Activated naive CD4-positive, alpha-beta T cell treated with anti-CD3 and anti-CD28 coated beads for 36 hours (primary cell): ENCODE data around the gene MBD3L3. TPM values are rescaled to one million over a fixed set of nuclear protein-coding genes. Genes with fewer than 3 reads are reported as not detected.
"Not testable (repeated sequence)": the region's sequence is repeated elsewhere in the genome, so short reads cannot be mapped to it uniquely, and the experiment has no call there.

Source experiments
- CTCF ChIA-PET: fragments of 350-600 bp; sonication (Branson Sonifier 250); formaldehyde crosslinking; loops from one replicate; lab custom pipeline; 2021; ENCODE audit warnings: antibody characterized with exemption; lab: Charles Lee
- DNase-seq: peaks from one replicate; pipeline ENCODE4 v3.0.0-alpha.2; 2020
- H3K27ac Mint-ChIP-seq: one replicate; pipeline ENCODE4 v1.8.0; 2021; ENCODE audit warnings: mild to moderate bottlenecking, mixed read lengths
- H3K27me3 Mint-ChIP-seq: one replicate; pipeline ENCODE4 v1.8.0; 2021; ENCODE audit warnings: low read depth, mixed read lengths
- H3K36me3 Mint-ChIP-seq: one replicate; pipeline ENCODE4 v1.8.0; 2021; ENCODE audit warnings: low read depth, mixed read lengths
- H3K4me1 Mint-ChIP-seq: one replicate; pipeline ENCODE4 v1.8.0; 2021; ENCODE audit warnings: low read depth, mixed read lengths
- H3K4me3 Mint-ChIP-seq: one replicate; pipeline ENCODE4 v1.8.0; 2021; ENCODE audit warnings: mild to moderate bottlenecking, moderate library complexity, mixed read lengths
- H3K9me3 Mint-ChIP-seq: one replicate; pipeline ENCODE4 v1.8.0; 2021; ENCODE audit warnings: mixed read lengths
- intact Hi-C: fragments of 100-400 bp; cut with micrococcal nuclease; formaldehyde crosslinking; loops from one replicate; pipeline ENCODE4 v1.15.1; 2023
- total RNA-seq, 2 experiments: library from RNA; stranded (reverse); gene quantifications; one replicate each; pipeline ENCODE4 v1.2.3, GENCODE V29; 2021

Gene MBD3L3
- total RNA-seq, 2 experiments from 2014 or later: not detected

- intact Hi-C loops: no loop called here
- no peak overlapping the region for H3K27ac Mint-ChIP-seq
- peaks cover 51% of the 10 kb centered on the region for H3K9me3 Mint-ChIP-seq
- H3K4me3 Mint-ChIP-seq: no peak overlapping the region
- CTCF ChIA-PET: interaction anchor here (1.1 kb wide), 1 partner anchor 250 kb away, joined by 3 read pairs; no protein-coding TSS in a partner anchor
- no peak for DNase-seq
- H3K4me1 Mint-ChIP-seq: peaks cover 9% of the 10 kb centered on the region
- peaks cover 87% of the 10 kb centered on the region for H3K36me3 Mint-ChIP-seq
- H3K27me3 Mint-ChIP-seq: no peaks in the 10 kb centered on the region
Measured at GRCh38 chr19:7076151-7076550, 17.7 kb upstream of the MBD3L3 start.

- CTCF ChIA-PET: interaction anchor here (0.6 kb wide), 1 partner anchor 539 kb away, joined by 3 read pairs; no protein-coding TSS in a partner anchor
- H3K4me1 Mint-ChIP-seq: peaks cover 19% of the 10 kb centered on the region
- no peak overlapping the region for H3K27ac Mint-ChIP-seq
- peaks cover 76% of the 10 kb centered on the region for H3K36me3 Mint-ChIP-seq
- DNase-seq: no peak
- intact Hi-C loops: no loop called here
- H3K9me3 Mint-ChIP-seq: peaks cover 40% of the 10 kb centered on the region
- no peak overlapping the region for H3K4me3 Mint-ChIP-seq
- no peaks in the 10 kb centered on the region for H3K27me3 Mint-ChIP-seq
Measured at GRCh38 chr19:7074705-7075282, 16.3 kb upstream of the MBD3L3 start.

- Mint-ChIP-seq H3K36me3 (peaks cover 54% of the 10 kb centered on the region), H3K27me3 (no peaks in the 10 kb centered on the region), H3K4me1 (peaks cover 18% of the 10 kb centered on the region), H3K4me3 (peak overlapping the region; percentile 28), H3K9me3 (peaks cover 22% of the 10 kb centered on the region), H3K27ac (no peak overlapping the region)
- intact Hi-C loops: no loop called here
- CTCF ChIA-PET: no interaction called here
- no peak for DNase-seq
Measured at GRCh38 chr19:7072541-7072940, 14.1 kb upstream of the MBD3L3 start.

- peaks cover 18% of the 10 kb centered on the region for H3K4me1 Mint-ChIP-seq
- peaks cover 28% of the 10 kb centered on the region for H3K36me3 Mint-ChIP-seq
- CTCF ChIA-PET: interaction anchor here (0.6 to 1.3 kb wide), 5 partner anchors 57 to 611 kb away, joined by 3 to 4 read pairs (median 3); partner anchors contain the start of gene TRAPPC5
- peaks cover 3% of the 10 kb centered on the region for H3K9me3 Mint-ChIP-seq
- peak overlapping the region; percentile 91 for H3K27ac Mint-ChIP-seq
- H3K4me3 Mint-ChIP-seq: peak overlapping the region; percentile 91
- no peaks in the 10 kb centered on the region for H3K27me3 Mint-ChIP-seq
- intact Hi-C loops: loop anchor here (1.0 kb wide), 1 partner anchor 29 kb away; no protein-coding TSS in a partner anchor
- no peak for DNase-seq
Measured at GRCh38 chr19:7069904-7070226, 11.4 kb upstream of the MBD3L3 start.

GRCh38 chr19:7069042-7069903 is 10.8 kb upstream of the MBD3L3 start, which contains the start of gene ZNF557:
Gene ZNF557 (plus strand): TSS chr19:7069703. CDS start chr19:7075075, 5,372 bp downstream.
- Mint-ChIP-seq H3K4me3 (peak within 1 kb of the TSS; percentile 91), H3K4me1 (peaks cover 18% of the 10 kb centered on the region), H3K9me3 (peaks cover under 1% of the 10 kb centered on the region), H3K27me3 (no peaks in the 10 kb centered on the region), H3K27ac (peak within 1 kb of the TSS; percentile 91), H3K36me3 (peaks cover 23% of the 10 kb centered on the region)
- intact Hi-C loops: loop anchor here (1.0 kb wide), 1 partner anchor 30 kb away; no protein-coding TSS in a partner anchor
- CTCF ChIA-PET: interaction anchor here (0.6 to 1.3 kb wide), 7 partner anchors 57 to 1452 kb away, joined by 3 to 4 read pairs (median 3); partner anchors contain the start of gene TRAPPC5
- peak; percentile 100 for DNase-seq

GRCh38 chr19:7068599-7068998 is 10.1 kb upstream of the MBD3L3 start:
- peak overlapping the region; percentile 91 for H3K27ac Mint-ChIP-seq
- DNase-seq: no peak
- CTCF ChIA-PET: interaction anchor here (0.6 to 1.3 kb wide), 4 partner anchors 34 to 612 kb away, joined by 3 to 4 read pairs (median 4); partner anchors contain the start of gene TRAPPC5
- peak overlapping the region; percentile 91 for H3K4me3 Mint-ChIP-seq
- H3K27me3 Mint-ChIP-seq: no peaks in the 10 kb centered on the region
- intact Hi-C loops: no loop called here
- no peaks in the 10 kb centered on the region for H3K9me3 Mint-ChIP-seq
- H3K36me3 Mint-ChIP-seq: peaks cover 18% of the 10 kb centered on the region
- peaks cover 18% of the 10 kb centered on the region for H3K4me1 Mint-ChIP-seq

- Mint-ChIP-seq H3K4me1 (peaks cover 17% of the 10 kb centered on the region), H3K27ac (no peak overlapping the region), H3K4me3 (no peak overlapping the region), H3K27me3 (no peaks in the 10 kb centered on the region), H3K36me3 (peaks cover 13% of the 10 kb centered on the region), H3K9me3 (no peaks in the 10 kb centered on the region)
- no peak for DNase-seq
- CTCF ChIA-PET: interaction anchor here (1.3 kb wide), 1 partner anchor 34 kb away, joined by 4 read pairs; no protein-coding TSS in a partner anchor
- intact Hi-C loops: no loop called here
Measured at GRCh38 chr19:7067716-7068115, 9.2 kb upstream of the MBD3L3 start.

- H3K27ac Mint-ChIP-seq, H3K4me3 Mint-ChIP-seq, H3K36me3 Mint-ChIP-seq, H3K27me3 Mint-ChIP-seq, H3K9me3 Mint-ChIP-seq, intact Hi-C loops: not testable (repeated sequence)
- peaks cover 13% of the 10 kb centered on the region for H3K4me1 Mint-ChIP-seq
- CTCF ChIA-PET: interaction anchor here (0.6 kb wide), 1 partner anchor 124 kb away, joined by 3 read pairs; no protein-coding TSS in a partner anchor
- DNase-seq: peak; percentile 29
Measured at GRCh38 chr19:7067122-7067521, 8.6 kb upstream of the MBD3L3 start.

- no peak overlapping the region for H3K27ac Mint-ChIP-seq
- CTCF ChIA-PET: interaction anchor here (0.6 to 0.7 kb wide), 2 partner anchors 38 to 291 kb away, joined by 3 read pairs; no protein-coding TSS in a partner anchor
- H3K4me3 Mint-ChIP-seq: no peak overlapping the region
- DNase-seq: no peak
- peaks cover under 1% of the 10 kb centered on the region for H3K4me1 Mint-ChIP-seq
- intact Hi-C loops: no loop called here
- H3K27me3 Mint-ChIP-seq: no peaks in the 10 kb centered on the region
- no peaks in the 10 kb centered on the region for H3K36me3 Mint-ChIP-seq
- H3K9me3 Mint-ChIP-seq: no peaks in the 10 kb centered on the region
Measured at GRCh38 chr19:7063764-7064418, 5.4 kb upstream of the MBD3L3 start.

GRCh38 chr19:7063339-7063738 is 4.9 kb upstream of the MBD3L3 start:
- Mint-ChIP-seq H3K9me3 (no peaks in the 10 kb centered on the region), H3K4me1 (no peaks in the 10 kb centered on the region), H3K27me3 (no peaks in the 10 kb centered on the region), H3K27ac (no peak overlapping the region), H3K4me3 (no peak overlapping the region), H3K36me3 (no peaks in the 10 kb centered on the region)
- DNase-seq: no peak
- CTCF ChIA-PET: interaction anchor here (0.6 kb wide), 1 partner anchor 292 kb away, joined by 3 read pairs; no protein-coding TSS in a partner anchor
- intact Hi-C loops: no loop called here

GRCh38 chr19:7059977-7060376 is 1.5 kb upstream of the MBD3L3 start:
- H3K27me3 Mint-ChIP-seq, intact Hi-C loops, CTCF ChIA-PET, H3K9me3 Mint-ChIP-seq, H3K36me3 Mint-ChIP-seq, H3K4me3 Mint-ChIP-seq, H3K27ac Mint-ChIP-seq, H3K4me1 Mint-ChIP-seq, DNase-seq: not testable (repeated sequence)

- H3K36me3 Mint-ChIP-seq, DNase-seq, CTCF ChIA-PET, H3K27ac Mint-ChIP-seq, H3K4me3 Mint-ChIP-seq, intact Hi-C loops, H3K4me1 Mint-ChIP-seq, H3K9me3 Mint-ChIP-seq, H3K27me3 Mint-ChIP-seq: not testable (repeated sequence)
Measured at GRCh38 chr19:7056371-7056770, 2.1 kb downstream of the MBD3L3 start.
